Stimulated activated CD4-positive, alpha-beta T cell treated with anti-CD3 and anti-CD28 coated beads, Interleukin-1b, Interleukin-23, amount 100 ng/mL, for 4 hours (primary cell): ENCODE data around the gene CRYBG1.

ENCODE experiments used
- DNase-seq, 2 donors: peaks; one replicate each; pipeline ENCODE4 v3.0.0-alpha.2; 2020; ENCODE audit warnings: low read depth in 2 of 2

CRYBG1 gene

DNA sequence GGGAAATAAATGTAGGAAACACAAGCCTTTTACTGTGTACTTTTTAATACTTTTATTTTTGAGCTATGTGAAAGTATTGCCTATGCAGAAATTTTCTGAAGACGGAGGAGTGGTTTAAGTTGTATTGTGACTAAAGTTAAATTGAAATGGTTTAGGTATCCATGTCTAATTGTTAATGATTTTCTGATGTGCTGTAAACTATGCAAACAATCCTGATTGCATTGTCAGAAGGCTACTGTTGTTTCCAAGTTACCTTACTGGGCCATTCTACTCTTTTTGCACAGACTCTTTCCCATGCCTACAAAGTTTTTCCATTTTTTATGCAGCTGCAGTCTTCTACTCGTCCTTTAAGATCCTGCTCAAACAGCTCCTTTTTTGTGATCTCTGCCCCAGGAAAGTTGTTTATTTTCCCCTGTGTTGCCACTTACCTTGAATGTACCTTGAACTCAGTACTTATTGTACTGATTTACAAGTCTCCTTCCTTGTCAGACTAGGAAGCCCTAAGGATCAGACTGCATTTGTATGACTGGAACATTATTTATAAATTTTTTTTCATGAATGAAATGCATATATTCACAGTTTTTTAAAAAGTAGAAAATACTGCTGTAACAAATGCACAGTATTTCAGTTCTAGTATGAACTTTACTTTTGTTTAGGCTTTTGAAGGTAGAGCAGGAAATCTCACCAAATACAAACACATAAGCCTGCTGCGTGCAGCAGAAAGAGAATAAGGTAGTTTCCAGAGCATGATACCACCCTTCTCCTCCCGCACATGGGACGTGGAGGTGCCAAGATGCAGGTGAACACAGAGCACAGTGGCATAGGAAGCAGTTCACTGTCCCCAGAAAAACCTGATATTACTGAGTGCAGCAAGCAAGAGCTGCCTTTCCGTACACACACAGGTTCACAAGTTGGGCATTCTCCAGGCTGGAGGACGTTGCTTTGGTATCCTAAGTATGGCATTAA lies 97.8 kb downstream of the CRYBG1 start:
- DNase-seq = no peak

DNA sequence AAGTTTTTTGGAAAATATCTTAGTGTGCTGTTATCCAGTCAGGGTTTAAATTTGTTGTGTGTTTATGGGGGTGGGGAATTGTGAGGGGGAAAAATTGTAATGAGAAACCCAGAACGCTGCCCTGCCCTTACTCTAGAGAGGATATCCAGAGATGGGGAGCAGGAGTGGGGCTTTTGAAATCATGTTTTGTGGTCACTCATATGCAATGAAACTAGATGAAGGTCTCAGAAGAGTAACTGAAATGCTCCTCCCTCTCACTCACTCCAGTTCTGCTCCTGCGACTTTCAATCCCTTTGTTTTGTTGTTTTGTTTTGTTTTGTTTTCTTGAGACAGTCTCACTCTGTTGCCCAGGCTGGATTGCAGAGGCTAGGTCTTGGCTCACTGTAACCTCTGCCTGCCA lies 100.0 kb downstream of the CRYBG1 start:
- no peak for DNase-seq

DNA sequence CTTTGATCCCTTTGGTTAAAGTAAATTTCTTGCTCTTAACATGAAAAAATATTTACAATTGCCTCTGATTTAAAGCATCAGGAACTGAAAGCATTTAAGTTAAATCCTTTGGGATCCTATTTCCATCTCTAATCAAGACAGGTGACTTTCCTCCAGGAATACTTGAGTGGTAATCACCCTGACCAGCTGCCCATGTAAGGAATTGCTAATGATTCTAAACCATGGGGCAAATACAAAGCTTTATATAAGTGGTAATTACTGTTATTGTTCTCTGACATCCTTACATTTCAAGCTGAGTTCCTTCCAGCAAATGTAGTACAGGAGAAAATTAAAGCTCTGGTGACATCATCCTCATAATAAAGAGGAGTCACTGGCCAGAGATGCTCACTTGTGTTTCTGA lies 100.6 kb downstream of the CRYBG1 start:
- DNase-seq = no peak

DNA sequence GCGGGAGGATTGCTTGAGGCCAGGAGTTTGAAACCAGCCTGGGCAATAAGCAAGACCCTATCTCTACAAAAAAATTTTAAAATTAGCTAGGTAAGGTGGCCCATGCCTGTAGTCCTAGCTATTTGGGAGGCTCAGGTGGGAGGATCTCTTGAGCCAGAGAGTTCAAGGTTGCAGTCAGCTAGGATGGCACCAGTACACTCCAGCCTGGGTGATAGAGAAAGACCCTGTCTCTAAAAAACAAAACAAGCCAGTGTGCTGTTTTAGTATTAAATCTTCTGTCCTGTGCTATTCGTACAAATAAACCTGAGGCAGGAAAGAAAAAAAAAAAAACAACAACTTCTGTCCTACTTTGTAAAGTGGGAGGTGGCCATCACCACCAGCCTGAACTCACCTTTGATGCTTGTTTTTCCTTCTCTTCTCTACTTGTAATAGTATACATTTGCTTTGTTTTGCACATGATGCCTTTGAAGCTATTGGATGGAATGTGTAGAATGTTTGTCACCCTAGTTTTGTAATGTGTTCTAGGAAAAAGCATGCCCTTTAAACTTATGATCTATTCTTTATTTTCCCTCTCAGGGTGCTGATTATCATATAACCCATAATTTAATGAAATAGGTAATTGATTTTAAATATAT lies 102.5 kb downstream of the CRYBG1 start:
- DNase-seq = no peak

GRCh38 chr6:106466211-106466610 lies 105.7 kb downstream of the CRYBG1 start:
- no peak for DNase-seq

DNA sequence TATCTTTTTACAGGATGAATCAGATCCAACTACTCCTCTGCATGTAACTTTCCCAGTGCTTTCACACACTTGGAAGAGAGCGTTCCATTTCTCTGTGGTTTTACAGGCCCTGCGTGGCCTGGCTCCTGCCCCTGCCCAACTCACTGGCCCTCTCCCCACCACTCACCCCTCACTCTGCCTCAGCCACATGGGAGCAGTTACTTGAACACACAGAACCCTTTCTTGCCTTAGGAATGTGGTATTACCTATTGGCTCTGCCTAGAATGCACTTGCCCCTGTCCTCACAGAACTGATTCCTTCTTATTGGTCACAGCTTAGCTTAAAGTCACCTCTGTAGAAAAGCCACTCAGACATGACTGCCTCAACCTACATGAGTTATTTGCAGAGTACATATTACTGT lies 108.4 kb downstream of the CRYBG1 start:
- DNase-seq = no peak

- DNase-seq = no peak
Observed at GRCh38 chr6:106469882-106470281, 109.4 kb downstream of the CRYBG1 start.

DNA sequence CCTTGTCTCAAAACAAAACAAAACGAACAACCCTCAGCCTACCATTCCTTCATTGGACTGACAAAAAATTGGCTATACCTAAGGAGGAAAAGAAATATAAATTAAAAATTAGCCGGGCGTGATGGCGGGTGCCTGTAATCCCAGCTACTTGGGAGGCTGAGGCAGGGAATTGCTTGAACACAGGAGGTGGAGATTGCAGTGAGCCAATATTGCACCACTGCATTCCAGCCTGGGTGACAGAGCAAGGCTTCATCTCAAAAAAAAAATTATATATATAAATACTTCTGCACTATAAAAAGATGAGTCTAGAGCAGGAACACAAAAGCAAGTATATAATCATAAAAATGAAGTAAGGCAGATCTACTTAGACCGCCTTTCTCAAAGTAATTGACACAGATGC lies 109.8 kb downstream of the CRYBG1 start:
- DNase-seq = no peak

GRCh38 chr6:106470811-106471210 lies 110.3 kb downstream of the CRYBG1 start:
- DNase-seq = no peak

GRCh38 chr6:106473812-106474211 lies 113.3 kb downstream of the CRYBG1 start:
- DNase-seq = no peak

- no peak for DNase-seq
Observed at GRCh38 chr6:106474466-106474865, 113.9 kb downstream of the CRYBG1 start.

GRCh38 chr6:106475284-106475683 lies 114.8 kb downstream of the CRYBG1 start:
- DNase-seq = no peak

DNA sequence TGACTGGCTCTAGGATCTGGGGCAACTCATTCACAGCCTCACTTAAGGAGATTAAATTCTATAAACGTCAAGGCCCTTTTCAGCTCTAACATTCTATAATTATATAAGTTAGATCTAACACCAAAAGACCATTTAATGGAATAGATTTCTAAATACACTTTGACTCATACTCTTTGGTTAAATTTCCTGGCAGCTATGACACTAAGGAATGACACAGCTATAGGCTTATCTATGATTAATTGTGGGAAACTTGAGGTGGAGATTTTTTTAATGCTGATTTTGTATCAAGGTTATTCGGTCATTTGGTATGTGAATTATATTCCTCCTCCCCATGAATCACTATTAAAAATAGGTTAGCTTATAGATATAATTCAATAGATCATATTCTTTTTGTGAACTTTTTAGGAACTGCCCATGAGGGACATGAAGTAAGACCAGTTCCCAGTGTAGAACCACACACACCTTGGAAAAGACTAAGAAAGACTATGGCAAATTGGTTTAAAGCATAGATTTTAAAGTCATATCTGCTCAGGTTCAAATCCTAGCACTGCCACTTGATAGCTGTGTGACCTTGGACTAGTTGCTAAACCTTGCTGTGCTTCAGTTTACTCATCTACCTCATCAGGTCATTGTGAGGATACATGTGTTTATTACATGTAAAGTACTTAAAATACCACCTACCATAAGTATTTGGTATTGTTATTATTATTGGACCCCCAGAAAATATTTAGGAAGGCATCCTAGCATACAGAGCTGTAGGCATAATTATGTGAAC lies 116.0 kb downstream of the CRYBG1 start:
- no peak for DNase-seq

DNA sequence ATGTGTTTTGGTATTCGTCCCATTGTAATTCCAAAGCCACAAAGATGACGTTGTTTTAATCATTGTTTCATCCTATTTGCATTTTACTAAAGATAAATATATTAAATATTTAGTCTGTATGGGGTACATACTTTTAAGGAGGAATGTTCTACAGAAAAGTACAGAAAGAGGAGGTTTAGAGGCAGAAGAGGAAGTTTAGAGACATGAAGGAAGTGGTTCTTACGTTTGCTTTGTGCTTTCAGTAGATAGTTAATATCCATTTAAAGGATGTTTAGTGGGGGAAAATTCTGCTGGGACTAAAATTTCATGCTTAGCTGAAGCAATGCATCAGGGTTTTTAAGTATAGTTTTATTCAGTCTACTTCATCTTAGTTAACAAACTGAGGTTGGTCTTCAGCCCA lies 116.6 kb downstream of the CRYBG1 start:
- DNase-seq = no peak

GRCh38 chr6:106477790-106478189 lies 117.3 kb downstream of the CRYBG1 start:
- DNase-seq = no peak

- no peak for DNase-seq
Observed at GRCh38 chr6:106486236-106486635, 125.7 kb downstream of the CRYBG1 start.

GRCh38 chr6:106488494-106489370 lies 128.2 kb downstream of the CRYBG1 start:
- no peak for DNase-seq

DNA sequence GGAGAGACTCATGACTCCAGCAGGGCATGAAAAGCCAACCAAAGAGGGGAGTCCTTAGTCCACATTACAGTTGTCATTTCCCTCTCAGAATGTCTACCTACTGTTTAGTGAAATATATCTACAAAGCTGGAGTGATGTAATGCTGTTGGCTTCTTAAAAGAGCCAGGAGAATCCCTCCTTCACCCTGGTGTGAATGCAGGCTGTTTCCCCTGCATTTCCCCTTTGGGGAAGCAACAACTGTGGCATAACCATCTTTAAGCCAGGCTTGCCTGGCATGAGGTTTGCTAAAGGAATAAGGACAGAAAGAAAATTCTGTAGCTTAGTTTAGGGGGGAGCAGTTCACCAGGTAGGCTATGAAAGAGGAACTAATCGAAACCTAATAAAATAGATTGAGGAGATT lies 129.5 kb downstream of the CRYBG1 start:
- no peak for DNase-seq

DNA sequence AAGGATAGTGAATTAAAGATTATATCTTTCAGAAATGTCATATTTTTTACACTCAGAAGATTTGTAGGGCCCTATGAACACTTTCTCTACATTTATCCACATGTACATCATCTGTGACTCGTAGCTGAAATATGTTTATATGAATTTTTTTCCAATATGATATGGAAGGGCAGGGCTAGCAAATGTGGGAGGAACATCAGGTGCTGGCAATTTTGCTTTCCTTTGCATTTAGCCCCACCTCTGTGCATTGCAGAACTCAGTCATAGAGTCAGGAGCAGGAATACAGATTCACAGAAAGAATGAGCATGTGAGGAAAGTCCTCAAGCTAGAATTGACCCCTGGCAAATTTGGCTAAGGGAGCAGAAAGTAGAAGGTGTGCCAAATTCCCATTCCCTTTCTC lies 129.9 kb downstream of the CRYBG1 start:
- no peak for DNase-seq

- no peak for DNase-seq
Observed at GRCh38 chr6:106490974-106491373, 130.5 kb downstream of the CRYBG1 start.

- no peak for DNase-seq
Observed at GRCh38 chr6:106495014-106495413, 134.5 kb downstream of the CRYBG1 start.
